ENCODE results near the gene TSPAN9.

Gene TSPAN9

DNA sequence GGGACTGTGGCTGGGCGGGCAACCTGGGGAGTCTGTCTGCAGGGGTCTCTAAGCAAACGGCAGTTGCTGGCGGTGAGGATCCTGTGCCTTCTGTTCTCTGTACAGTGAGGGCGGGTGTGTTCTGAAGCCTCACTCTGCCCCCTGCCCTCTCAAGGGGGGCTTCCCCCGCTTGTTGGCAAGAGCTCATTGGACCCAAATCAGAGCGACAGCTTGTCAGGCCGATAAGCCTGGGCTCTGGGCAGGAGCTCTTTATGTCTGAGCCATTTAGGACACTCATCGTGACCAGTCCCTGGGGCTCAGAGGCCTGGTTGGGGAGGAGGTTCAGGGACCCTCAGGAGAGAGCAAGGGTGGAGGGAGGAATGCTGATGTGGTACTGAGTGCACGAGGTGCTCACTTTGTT, 136.0 kb downstream of the TSPAN9 start:
- no CpG with 5 or more reads among the region's 9 CpGs for WGBS (ENCODE audit: extremely low coverage, insufficient coverage, low lambda C conversion rate)
- H3K4me1 ChIP-seq (ENCODE audit: control insufficient read depth, low read depth, low read length), result peaks cover 4% of the 10 kb centered on the region
- DNase-seq, result no peak

GRCh38 chr12:3213768-3214167, 136.6 kb downstream of the TSPAN9 start:
- Histone ChIP-seq H2BK5ac (ENCODE audit: low read length) (no peak overlapping the region), H3K4me1 (ENCODE audit: control insufficient read depth, low read depth, low read length) (peaks cover 4% of the 10 kb centered on the region), H3K4me3 (ENCODE audit: low read length) (no peak overlapping the region), H3K4me2 (ENCODE audit: low read length) (no peak overlapping the region), H3K79me2 (ENCODE audit: control insufficient read depth, insufficient read depth, low read length) (no peaks in the 10 kb centered on the region), H3K4ac (ENCODE audit: low read depth, low read length) (no peak overlapping the region), H3K27ac (ENCODE audit: low read depth, low read length) (no peak overlapping the region), H3K56ac (ENCODE audit: low read length) (no peak overlapping the region), H4K8ac (ENCODE audit: low read depth, low read length) (no peak overlapping the region), H4K5ac (ENCODE audit: low read length) (no peak overlapping the region), H3K9ac (ENCODE audit: low read length) (no peak overlapping the region), H2BK15ac (replicated peaks; ENCODE audit: low read depth) (no peak overlapping the region), H2BK120ac (ENCODE audit: low read depth, low read length) (no peak overlapping the region), H3K18ac (ENCODE audit: low read length) (no peak overlapping the region), H2AK5ac (ENCODE audit: low read length) (no peak overlapping the region), H3K79me1 (ENCODE audit: low read length) (no peaks in the 10 kb centered on the region), H3K27me3 (ENCODE audit: insufficient read depth, low read length, poor library complexity) (no peaks in the 10 kb centered on the region), H3K36me3 (ENCODE audit: control insufficient read depth, insufficient read depth, low read length) (no peaks in the 10 kb centered on the region), H3K23ac (ENCODE audit: low read length) (no peak overlapping the region)
- WGBS (ENCODE audit: extremely low coverage, insufficient coverage, low lambda C conversion rate), result no CpG with 5 or more reads among the region's 5 CpGs
- DNase-seq, result no peak

More for the DNA sequence above, 136.0 kb downstream of the TSPAN9 start:
- no peaks in the 10 kb centered on the region for H3K36me3 ChIP-seq (ENCODE audit: control insufficient read depth, insufficient read depth, low read length)
- H2BK120ac ChIP-seq (ENCODE audit: low read depth, low read length), result no peak overlapping the region
- H3K79me1 ChIP-seq (ENCODE audit: low read length), result no peaks in the 10 kb centered on the region
- no peak overlapping the region for H3K4ac ChIP-seq (ENCODE audit: low read depth, low read length)
- no peak overlapping the region for H3K4me2 ChIP-seq (ENCODE audit: low read length)
- no peak overlapping the region for H3K4me3 ChIP-seq (ENCODE audit: low read length)
- H3K9ac ChIP-seq (ENCODE audit: low read length), result no peak overlapping the region
- no peak overlapping the region for H2BK5ac ChIP-seq (ENCODE audit: low read length)
- H3K23ac ChIP-seq (ENCODE audit: low read length), result no peak overlapping the region
- H4K8ac ChIP-seq (ENCODE audit: low read depth, low read length), result no peak overlapping the region
- no peak overlapping the region for H3K56ac ChIP-seq (ENCODE audit: low read length)
- no peak overlapping the region for H4K5ac ChIP-seq (ENCODE audit: low read length)
- H3K27ac ChIP-seq (ENCODE audit: low read depth, low read length), result no peak overlapping the region
- H2BK15ac ChIP-seq (replicated peaks; ENCODE audit: low read depth), result no peak overlapping the region
- H3K18ac ChIP-seq (ENCODE audit: low read length), result no peak overlapping the region
- H2AK5ac ChIP-seq (ENCODE audit: low read length), result no peak overlapping the region
- no peaks in the 10 kb centered on the region for H3K27me3 ChIP-seq (ENCODE audit: insufficient read depth, low read length, poor library complexity)
- no peaks in the 10 kb centered on the region for H3K79me2 ChIP-seq (ENCODE audit: control insufficient read depth, insufficient read depth, low read length)

- Histone ChIP-seq H2BK5ac (ENCODE audit: low read length) (no peak overlapping the region), H3K79me2 (ENCODE audit: control insufficient read depth, insufficient read depth, low read length) (no peaks in the 10 kb centered on the region), H2BK15ac (replicated peaks; ENCODE audit: low read depth) (no peak overlapping the region), H3K27ac (ENCODE audit: low read depth, low read length) (no peak overlapping the region), H2AK5ac (ENCODE audit: low read length) (no peak overlapping the region), H2BK120ac (ENCODE audit: low read depth, low read length) (no peak overlapping the region), H3K4me1 (ENCODE audit: control insufficient read depth, low read depth, low read length) (peaks cover 4% of the 10 kb centered on the region), H3K4me2 (ENCODE audit: low read length) (no peak overlapping the region), H3K79me1 (ENCODE audit: low read length) (no peaks in the 10 kb centered on the region), H3K4me3 (ENCODE audit: low read length) (no peak overlapping the region), H3K36me3 (ENCODE audit: control insufficient read depth, insufficient read depth, low read length) (no peaks in the 10 kb centered on the region), H3K56ac (ENCODE audit: low read length) (peak overlapping the region; percentile 63), H3K4ac (ENCODE audit: low read depth, low read length) (no peak overlapping the region), H3K27me3 (ENCODE audit: insufficient read depth, low read length, poor library complexity) (no peaks in the 10 kb centered on the region), H3K23ac (ENCODE audit: low read length) (no peak overlapping the region), H3K18ac (ENCODE audit: low read length) (no peak overlapping the region), H4K8ac (ENCODE audit: low read depth, low read length) (no peak overlapping the region), H4K5ac (ENCODE audit: low read length) (no peak overlapping the region), H3K9ac (ENCODE audit: low read length) (peak overlapping the region; percentile 42)
- WGBS (ENCODE audit: extremely low coverage, insufficient coverage, low lambda C conversion rate), result no CpG with 5 or more reads among the region's 20 CpGs
- DNase-seq, result peak; percentile 85
Observed at GRCh38 chr12:3214526-3215365, 137.6 kb downstream of the TSPAN9 start.

- no peak overlapping the region for H3K18ac ChIP-seq (ENCODE audit: low read length)
- no peak overlapping the region for H4K8ac ChIP-seq (ENCODE audit: low read depth, low read length)
- no peak overlapping the region for H3K4me3 ChIP-seq (ENCODE audit: low read length)
- no peak overlapping the region for H2BK120ac ChIP-seq (ENCODE audit: low read depth, low read length)
- H3K23ac ChIP-seq (ENCODE audit: low read length), result no peak overlapping the region
- H4K5ac ChIP-seq (ENCODE audit: low read length), result no peak overlapping the region
- no peaks in the 10 kb centered on the region for H3K36me3 ChIP-seq (ENCODE audit: control insufficient read depth, insufficient read depth, low read length)
- H3K27me3 ChIP-seq (ENCODE audit: insufficient read depth, low read length, poor library complexity), result no peaks in the 10 kb centered on the region
- no peak overlapping the region for H3K9ac ChIP-seq (ENCODE audit: low read length)
- H3K4me2 ChIP-seq (ENCODE audit: low read length), result no peak overlapping the region
- H2AK5ac ChIP-seq (ENCODE audit: low read length), result no peak overlapping the region
- no peaks in the 10 kb centered on the region for H3K79me2 ChIP-seq (ENCODE audit: control insufficient read depth, insufficient read depth, low read length)
- DNase-seq, result no peak
- H3K27ac ChIP-seq (ENCODE audit: low read depth, low read length), result no peak overlapping the region
- H3K79me1 ChIP-seq (ENCODE audit: low read length), result no peaks in the 10 kb centered on the region
- WGBS (ENCODE audit: extremely low coverage, insufficient coverage, low lambda C conversion rate), result no CpG with 5 or more reads among the region's 13 CpGs
- H3K4ac ChIP-seq (ENCODE audit: low read depth, low read length), result no peak overlapping the region
- no peak overlapping the region for H3K56ac ChIP-seq (ENCODE audit: low read length)
- no peak overlapping the region for H2BK5ac ChIP-seq (ENCODE audit: low read length)
- H2BK15ac ChIP-seq (replicated peaks; ENCODE audit: low read depth), result no peak overlapping the region
- H3K4me1 ChIP-seq (ENCODE audit: control insufficient read depth, low read depth, low read length), result peaks cover 4% of the 10 kb centered on the region
Observed at GRCh38 chr12:3215410-3215975, 138.3 kb downstream of the TSPAN9 start.

- no peaks in the 10 kb centered on the region for H3K79me1 ChIP-seq (ENCODE audit: low read length)
- H3K23ac ChIP-seq (ENCODE audit: low read length), result no peak overlapping the region
- no peak overlapping the region for H3K56ac ChIP-seq (ENCODE audit: low read length)
- H2AK5ac ChIP-seq (ENCODE audit: low read length), result no peak overlapping the region
- no peak overlapping the region for H3K4ac ChIP-seq (ENCODE audit: low read depth, low read length)
- no peak overlapping the region for H2BK5ac ChIP-seq (ENCODE audit: low read length)
- no peak overlapping the region for H3K9ac ChIP-seq (ENCODE audit: low read length)
- no peak overlapping the region for H2BK120ac ChIP-seq (ENCODE audit: low read depth, low read length)
- no CpG with 5 or more reads among the region's 5 CpGs for WGBS (ENCODE audit: extremely low coverage, insufficient coverage, low lambda C conversion rate)
- no peak overlapping the region for H3K4me3 ChIP-seq (ENCODE audit: low read length)
- H3K4me1 ChIP-seq (ENCODE audit: control insufficient read depth, low read depth, low read length), result peaks cover 4% of the 10 kb centered on the region
- H3K36me3 ChIP-seq (ENCODE audit: control insufficient read depth, insufficient read depth, low read length), result no peaks in the 10 kb centered on the region
- no peak overlapping the region for H2BK15ac ChIP-seq (replicated peaks; ENCODE audit: low read depth)
- no peaks in the 10 kb centered on the region for H3K79me2 ChIP-seq (ENCODE audit: control insufficient read depth, insufficient read depth, low read length)
- H3K4me2 ChIP-seq (ENCODE audit: low read length), result no peak overlapping the region
- no peaks in the 10 kb centered on the region for H3K27me3 ChIP-seq (ENCODE audit: insufficient read depth, low read length, poor library complexity)
- H3K18ac ChIP-seq (ENCODE audit: low read length), result no peak overlapping the region
- no peak overlapping the region for H4K5ac ChIP-seq (ENCODE audit: low read length)
- H4K8ac ChIP-seq (ENCODE audit: low read depth, low read length), result no peak overlapping the region
- DNase-seq, result no peak
- H3K27ac ChIP-seq (ENCODE audit: low read depth, low read length), result no peak overlapping the region
Observed at GRCh38 chr12:3216097-3216496, 138.9 kb downstream of the TSPAN9 start.
